HepG2 (cell line): ENCODE data around the gene UGT1A3. TPM values are rescaled to one million over a fixed set of nuclear protein-coding genes. Genes with fewer than 3 reads are reported as not detected.
A peak's percentile ranks its signal among the peaks of the same experiment; 100 is the strongest.

Experiments used
- CBX1 ChIP-seq: IDR thresholded peaks from one replicate; pipeline ENCODE4 v1.6.1; 2016; ENCODE audit warnings: antibody characterized with exemption, low read depth
- CENPBD1 ChIP-seq: sonication (generic); formaldehyde crosslinking; IDR thresholded peaks from 2 replicates; pipeline ENCODE4 v1.8.0; 2022; ENCODE audit warnings: missing genetic modification reagents, low read depth, mild to moderate bottlenecking, borderline replicate concordance
- DZIP1 ChIP-seq: sonication (generic); formaldehyde crosslinking; IDR thresholded peaks from 2 replicates; pipeline ENCODE4 v1.5.0; 2020; ENCODE audit warnings: mild to moderate bottlenecking, missing genetic modification reagents
- ETV5 ChIP-seq: IDR thresholded peaks from 2 replicates; pipeline ENCODE4 v1.6.1; 2018; ENCODE audit warnings: missing biosample characterization, missing genetic modification reagents, inconsistent platforms, borderline replicate concordance
- FIP1L1 ChIP-seq: fragments of 200-400 bp; formaldehyde crosslinking; IDR thresholded peaks from 2 replicates; pipeline ENCODE4 v1.6.1; 2018; ENCODE audit warnings: low read depth, mild to moderate bottlenecking, low read length, moderate library complexity, borderline replicate concordance; ENCODE audit not compliant: insufficient read depth
- FOXO1 ChIP-seq: sonication (generic); formaldehyde crosslinking; IDR thresholded peaks from 2 replicates; pipeline ENCODE4 v1.4.0; 2020; ENCODE audit warnings: missing genetic modification reagents
- MAFG ChIP-seq: sonication (generic); formaldehyde crosslinking; IDR thresholded peaks from 2 replicates; pipeline ENCODE4 v1.5.1; 2020; ENCODE audit warnings: mild to moderate bottlenecking, missing genetic modification reagents
- MIXL1 ChIP-seq: IDR thresholded peaks from 2 replicates; pipeline ENCODE4 v1.6.1; 2016
- NFE2L2 ChIP-seq: fragments of 150-350 bp; IDR thresholded peaks from 2 replicates; pipeline ENCODE4 v1.6.1; 2014; ENCODE audit warnings: low read length
- PAX8 ChIP-seq: sonication (generic); formaldehyde crosslinking; IDR thresholded peaks from 2 replicates; pipeline ENCODE4 v1.8.0; 2022; ENCODE audit warnings: mild to moderate bottlenecking, missing genetic modification reagents, borderline replicate concordance
- PBX3 ChIP-seq: sonication (generic); formaldehyde crosslinking; IDR thresholded peaks from 2 replicates; pipeline ENCODE4 v1.8.1; 2023; ENCODE audit warnings: missing genetic modification reagents, inconsistent platforms, borderline replicate concordance
- SUZ12 ChIP-seq: fragments of 150-350 bp; IDR thresholded peaks from 2 replicates; pipeline ENCODE4 v1.6.1; 2014; ENCODE audit warnings: low read depth, low read length
- ZBTB14 ChIP-seq: sonication (generic); formaldehyde crosslinking; IDR thresholded peaks from 2 replicates; pipeline ENCODE4 v1.4.0; 2020; ENCODE audit warnings: missing genetic modification reagents
- ZBTB26 ChIP-seq: IDR thresholded peaks from 2 replicates; pipeline ENCODE4 v1.6.1; 2016; ENCODE audit warnings: missing compliant biosample characterization, missing genetic modification reagents, borderline replicate concordance
- ZNF292 ChIP-seq: sonication (generic); formaldehyde crosslinking; IDR thresholded peaks from 2 replicates; pipeline ENCODE4 v1.8.1; 2022; ENCODE audit warnings: mild to moderate bottlenecking, low read depth, missing genetic modification reagents, borderline replicate concordance
- ZNF343 ChIP-seq: sonication (generic); formaldehyde crosslinking; IDR thresholded peaks from 2 replicates; pipeline ENCODE4 v1.4.0; 2020; ENCODE audit warnings: mild to moderate bottlenecking, missing genetic modification reagents
- ZNF354B ChIP-seq: sonication (generic); formaldehyde crosslinking; IDR thresholded peaks from 2 replicates; pipeline ENCODE4 v1.8.0; 2022; ENCODE audit warnings: mild to moderate bottlenecking, missing genetic modification reagents
- ZNF510 ChIP-seq: sonication (generic); formaldehyde crosslinking; IDR thresholded peaks from 2 replicates; pipeline ENCODE4 v1.4.0; 2020; ENCODE audit warnings: low read depth, mild to moderate bottlenecking, missing genetic modification reagents
- ZNF597 ChIP-seq: sonication (generic); formaldehyde crosslinking; IDR thresholded peaks from 2 replicates; pipeline ENCODE4 v1.5.0; 2020; ENCODE audit warnings: missing genetic modification reagents
- ZNF614 ChIP-seq: IDR thresholded peaks from 2 replicates; pipeline ENCODE4 v1.6.1; 2018; ENCODE audit warnings: missing biosample characterization, missing genetic modification reagents, inconsistent platforms, borderline replicate concordance
- polyA plus RNA-seq, 8 experiments: library from polyadenylated mRNA; depleted of rRNA in 3 of 8; stranded (reverse) in 7 of 8; unstranded in 1 of 8; fragments of >200 nt; fragmentation: Illumina TruSeq in 4 of 8; extraction: Trizol in 4 of 8; gene quantifications; 2 replicates each; pipeline versions ENCODE4 v1.2.1 to v1.2.3, GENCODE V29; 2011 to 2016; ENCODE audit warnings: low read depth in 4 of 8, missing spikeins in 1 of 8, mixed read lengths in 1 of 8; ENCODE audit not compliant: insufficient read depth in 1 of 8
- total RNA-seq, 5 experiments: library from RNA; depleted of rRNA; stranded (reverse); fragments of >200 nt; fragmentation: Illumina TruSeq; extraction: Trizol; gene quantifications; 2 replicates each; pipeline ENCODE4 v1.2.3, GENCODE V29; 2016; ENCODE audit warnings: low read depth in 1 of 5
- TF ChIP-seq, protein P1 (sequence below): sonication (generic); formaldehyde crosslinking; conservative IDR thresholded peaks from 2 replicates; pipeline ENCODE4 v1.4.0; 2020; ENCODE audit warnings: missing genetic modification reagents

UGT1A3 gene
- total and polyA plus RNA-seq, 2 of the 13 experiments (the other 11 are each of a cell fraction or from before 2014, with no cell fraction given), result not detected

GRCh38 chr2:233745073-233745755 is 16.4 kb downstream of the UGT1A3 start (continued):
- no peak for TF ChIP-seq SUZ12
- no peak for TF ChIP-seq FIP1L1
- TF ChIP-seq DZIP1 (CRISPR knock-in tag), result no peak
- TF ChIP-seq ZNF597 (CRISPR knock-in tag), result no peak
- no peak for TF ChIP-seq MAFG (CRISPR knock-in tag)
- TF ChIP-seq NFE2L2, result no peak
- no peak for TF ChIP-seq ZNF354B
- peak; percentile 96 for TF ChIP-seq ZBTB26
- no peak for TF ChIP-seq PBX3 (CRISPR knock-in tag)
- peak; percentile 97 for TF ChIP-seq FOXO1 (CRISPR knock-in tag)
- TF ChIP-seq ZBTB14 (CRISPR knock-in tag), result no peak
- TF ChIP-seq, protein P1, sequence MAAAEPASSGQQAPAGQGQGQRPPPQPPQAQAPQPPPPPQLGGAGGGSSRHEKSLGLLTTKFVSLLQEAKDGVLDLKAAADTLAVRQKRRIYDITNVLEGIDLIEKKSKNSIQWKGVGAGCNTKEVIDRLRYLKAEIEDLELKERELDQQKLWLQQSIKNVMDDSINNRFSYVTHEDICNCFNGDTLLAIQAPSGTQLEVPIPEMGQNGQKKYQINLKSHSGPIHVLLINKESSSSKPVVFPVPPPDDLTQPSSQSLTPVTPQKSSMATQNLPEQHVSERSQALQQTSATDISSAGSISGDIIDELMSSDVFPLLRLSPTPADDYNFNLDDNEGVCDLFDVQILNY, result no peak
- TF ChIP-seq CBX1, result no peak
- TF ChIP-seq ZNF292 (CRISPR knock-in tag), result peak; percentile 61; the same call in 1 of the 2 replicates
- TF ChIP-seq ZNF510 (CRISPR knock-in tag), result no peak
- peak; percentile 92 for TF ChIP-seq MIXL1 (CRISPR knock-in tag)
- no peak for TF ChIP-seq CENPBD1
- no peak for TF ChIP-seq ZNF343
- no peak for TF ChIP-seq PAX8 (CRISPR knock-in tag)
- peak; percentile 74; the same call in 1 of the 2 replicates for TF ChIP-seq ETV5 (CRISPR knock-in tag)
- TF ChIP-seq ZNF614 (CRISPR knock-in tag), result peak; percentile 87
